Measurements from ENCODE around the gene THSD7A. TPM values are rescaled to one million over a fixed set of nuclear protein-coding genes. Genes with fewer than 3 reads are reported as not detected.

The THSD7A gene
- total and polyA plus RNA-seq, 10 of the 15 experiments (the other 5 are each of a cell fraction or from before 2014, with no cell fraction given): 0.03 to 0.09 (median 0.03) TPM; not detected in 7

- TF ChIP-seq E2F8 (IDR thresholded peaks at IDR 0.05; ENCODE audit: low read depth, partially characterized antibody) (no peak), RCOR1 (conservative IDR thresholded peaks at IDR 0.05; ENCODE audit: low read depth, low read length) (no peak)
Measured at GRCh38 chr7:11710377-11710776, 121.6 kb downstream of the THSD7A start (continued).

GRCh38 chr7:11709196-11709595 lies 122.8 kb downstream of the THSD7A start:
- ATAC-seq (no peak), DNase-seq (ENCODE audit: low read depth, low spot score) (no peak), FAIRE-seq (no peak)
- ChIA-PET POLR2A (no interaction called here), CTCF (no interaction called here), SMC1A (ENCODE audit: uncharacterized antibody, unreplicated experiment) (no interaction called here), RAD21 (ENCODE audit: unreplicated experiment) (no interaction called here)
- Histone ChIP-seq H3K36me3 (ENCODE audit: control insufficient read depth in 2 of 2, insufficient read depth in 2 of 2, low read length in 1 of 2) (no peaks in the 10 kb centered on the region), H3K79me2 (ENCODE audit: control insufficient read depth, insufficient read depth, low read length) (no peaks in the 10 kb centered on the region), H3K27me3 (replicated peaks in 1 of 2; ENCODE audit: control insufficient read depth in 2 of 2, insufficient read depth in 2 of 2, low read length in 1 of 2) (no peaks in the 10 kb centered on the region), H4K20me1 (ENCODE audit: control insufficient read depth, insufficient read depth) (no peaks in the 10 kb centered on the region), H3K4me1 (ENCODE audit: control insufficient read depth, insufficient read depth, low read length) (no peaks in the 10 kb centered on the region), H3K27ac (ENCODE audit: control insufficient read depth, insufficient read depth) (no peak overlapping the region), H3K9ac (ENCODE audit: control insufficient read depth, insufficient read depth, low read length) (no peak overlapping the region), H3K4me3 (no peak overlapping the region), H2AFZ (ENCODE audit: control insufficient read depth, low read depth, low read length) (no peak overlapping the region), H3K9me3 (replicated peaks; ENCODE audit: control insufficient read depth, insufficient read depth, low read length) (no peaks in the 10 kb centered on the region), H3K4me2 (ENCODE audit: control insufficient read depth, insufficient read depth) (no peak overlapping the region)
- no TSS peak for BruUV-seq (replicated peaks)
- intact Hi-C loops (cut with micrococcal nuclease; ENCODE audit: unreplicated experiment) (no loop called here), in situ Hi-C loops (cut with MboI) (no loop called here)
- no peak for TF ChIP-seq BHLHE40 (IDR thresholded peaks at IDR 0.05; ENCODE audit: borderline replicate concordance in 1 of 2, low read depth in 2 of 2, low read length in 1 of 2)
- TF ChIP-seq CHD1 (IDR thresholded peaks at IDR 0.05; ENCODE audit: low read depth, low read length): no peak
- no peak for TF ChIP-seq POLR2A (IDR thresholded peaks at IDR 0.05; ENCODE audit: low read depth, low read length)
- TF ChIP-seq TBL1XR1 (IDR thresholded peaks at IDR 0.05; ENCODE audit: low read depth, low read length): no peak
- TF ChIP-seq POLR2AphosphoS5 (IDR thresholded peaks at IDR 0.05; ENCODE audit: low read length): no peak
